HL-60/S4 (cell line): ENCODE measurements around the gene MACO1.
"Not testable (repeated sequence)": the region's sequence is repeated elsewhere in the genome, so short reads cannot be mapped to it uniquely, and the experiment has no call there.

ENCODE experiments used
- in situ Hi-C: fragments of 300-500 bp; cut with MboI; formaldehyde crosslinking; loops from 2 replicates; pipeline ENCODE4 v1.14.3; 2022; ENCODE audit warnings: low sequenced_read_pairs

Gene MACO1, protein sequence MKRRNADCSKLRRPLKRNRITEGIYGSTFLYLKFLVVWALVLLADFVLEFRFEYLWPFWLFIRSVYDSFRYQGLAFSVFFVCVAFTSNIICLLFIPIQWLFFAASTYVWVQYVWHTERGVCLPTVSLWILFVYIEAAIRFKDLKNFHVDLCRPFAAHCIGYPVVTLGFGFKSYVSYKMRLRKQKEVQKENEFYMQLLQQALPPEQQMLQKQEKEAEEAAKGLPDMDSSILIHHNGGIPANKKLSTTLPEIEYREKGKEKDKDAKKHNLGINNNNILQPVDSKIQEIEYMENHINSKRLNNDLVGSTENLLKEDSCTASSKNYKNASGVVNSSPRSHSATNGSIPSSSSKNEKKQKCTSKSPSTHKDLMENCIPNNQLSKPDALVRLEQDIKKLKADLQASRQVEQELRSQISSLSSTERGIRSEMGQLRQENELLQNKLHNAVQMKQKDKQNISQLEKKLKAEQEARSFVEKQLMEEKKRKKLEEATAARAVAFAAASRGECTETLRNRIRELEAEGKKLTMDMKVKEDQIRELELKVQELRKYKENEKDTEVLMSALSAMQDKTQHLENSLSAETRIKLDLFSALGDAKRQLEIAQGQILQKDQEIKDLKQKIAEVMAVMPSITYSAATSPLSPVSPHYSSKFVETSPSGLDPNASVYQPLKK

DNA sequence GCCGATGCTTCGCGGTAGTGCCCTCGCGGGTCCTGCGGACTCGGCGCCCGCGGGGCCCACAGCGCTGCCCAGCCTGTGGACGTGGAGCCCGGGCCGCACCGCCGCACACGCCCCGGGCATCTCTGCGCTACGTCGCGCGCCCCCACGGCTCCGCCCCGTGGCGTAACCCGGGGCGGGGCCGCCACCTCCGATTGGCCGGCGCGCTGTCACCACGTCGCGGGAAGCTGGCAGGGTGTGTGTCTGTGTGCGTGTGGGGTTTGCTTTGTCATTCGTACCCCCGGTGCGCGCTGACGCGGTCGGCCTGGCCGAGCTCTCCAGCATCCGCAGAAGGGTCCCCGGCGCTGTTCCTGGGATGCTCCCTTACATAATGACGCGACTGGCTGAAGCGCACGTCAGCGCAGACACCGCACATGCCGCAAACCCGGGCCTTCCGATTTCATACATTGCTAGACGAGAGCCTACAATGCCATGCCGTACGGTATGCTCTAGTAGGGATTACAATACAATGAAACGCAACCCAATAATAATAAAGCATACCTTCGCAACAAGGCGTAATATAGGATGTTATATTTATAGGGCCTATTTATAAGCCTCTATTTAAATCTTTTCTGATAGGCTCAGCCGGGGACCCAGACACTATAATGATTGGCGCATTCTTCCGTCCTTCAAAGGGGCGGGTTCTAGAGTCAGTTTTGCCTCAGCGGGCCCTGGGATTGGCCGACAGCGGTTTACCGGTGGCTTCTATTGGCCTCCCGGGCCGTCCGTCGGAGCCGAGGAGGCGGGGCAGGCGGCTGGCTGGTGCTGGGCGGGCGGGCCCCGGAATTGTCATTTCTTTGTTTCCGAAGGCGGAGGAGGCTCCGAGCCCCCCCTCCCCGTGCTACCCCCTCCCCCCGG is at the start of gene MACO1:
TSS of gene MACO1 (plus strand) at position 825 of the 894 bp plus-strand sequence. CDS start 202 bp downstream, outside the sequence.
- in situ Hi-C loops = no loop called here

DNA sequence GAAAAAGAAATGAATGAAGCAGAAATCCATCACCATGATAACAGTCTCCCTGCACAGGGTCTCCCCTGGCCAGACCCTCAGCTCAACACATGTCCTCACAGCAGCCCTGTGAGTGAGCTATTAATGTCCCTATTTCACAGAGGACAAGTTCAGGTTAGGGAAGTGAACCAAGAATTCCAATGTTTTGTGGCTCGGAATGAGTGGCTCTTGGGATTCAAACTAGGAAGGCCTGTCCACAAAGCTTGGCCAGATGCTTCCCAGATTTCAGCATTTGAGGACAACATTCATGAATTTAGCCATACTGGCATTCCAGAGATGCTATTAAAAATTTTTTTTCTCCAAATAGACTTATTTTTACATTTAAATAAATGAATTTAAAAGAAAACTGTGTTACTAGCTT is 48.2 kb upstream of the MACO1 start:
- in situ Hi-C loops = not testable (repeated sequence)

DNA sequence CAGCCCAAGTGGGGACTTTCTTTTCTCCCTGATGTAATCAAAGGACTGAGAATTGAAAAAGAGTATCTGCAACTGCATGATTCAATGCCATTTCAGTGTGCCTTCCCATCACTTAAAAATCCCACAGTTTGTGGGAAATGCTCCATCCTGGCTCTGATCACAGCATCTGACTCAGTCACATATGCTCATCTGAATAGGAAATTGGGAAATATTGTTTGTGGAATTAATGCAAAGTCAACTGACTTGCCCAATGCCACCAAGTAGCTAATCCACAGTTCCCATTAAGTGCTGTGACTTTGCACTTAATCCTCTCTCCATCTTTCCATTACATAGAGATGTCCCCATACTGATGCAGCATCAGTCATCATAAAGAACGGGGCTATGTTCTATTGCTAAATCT is 47.6 kb upstream of the MACO1 start:
- in situ Hi-C loops = not testable (repeated sequence)

DNA sequence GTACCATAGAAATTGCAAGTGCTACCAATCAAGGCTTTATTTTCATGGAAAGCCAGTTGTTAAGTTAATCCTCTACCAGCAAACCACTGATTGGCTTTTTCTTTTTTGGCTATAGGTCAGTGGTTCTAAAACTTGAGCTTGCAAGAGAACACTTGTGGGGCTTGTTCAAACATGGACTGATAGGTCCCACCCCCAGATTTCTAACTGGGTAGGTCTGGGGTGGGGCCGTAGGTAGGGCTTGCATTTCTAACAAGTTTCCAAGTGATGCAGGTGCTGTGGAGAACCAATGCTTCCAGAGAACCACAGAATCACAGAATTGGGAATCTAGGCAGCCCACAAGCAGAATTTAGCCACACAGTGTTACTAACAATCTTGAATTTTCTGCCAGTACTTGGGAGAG is 46.8 kb upstream of the MACO1 start:
- in situ Hi-C loops = not testable (repeated sequence)

DNA sequence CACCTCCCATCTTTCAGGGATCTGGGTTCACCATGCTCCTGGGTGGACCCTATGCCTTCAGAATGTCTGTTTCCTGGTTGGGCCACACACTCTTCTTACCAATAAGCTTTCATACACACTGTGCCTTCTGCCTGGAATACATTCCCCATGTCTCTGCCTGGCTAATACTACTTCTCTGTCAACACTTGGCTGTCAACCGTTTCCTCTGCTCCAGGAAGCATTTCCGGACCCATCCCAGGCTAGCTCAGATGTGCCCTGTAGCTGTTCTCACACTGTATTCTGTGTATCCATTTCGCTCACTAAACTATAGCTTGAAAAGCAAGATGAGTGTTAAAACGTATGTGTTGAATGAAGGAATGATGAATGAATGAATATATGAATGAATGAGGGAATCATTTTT is 43.6 kb upstream of the MACO1 start:
- in situ Hi-C loops = not testable (repeated sequence)

DNA sequence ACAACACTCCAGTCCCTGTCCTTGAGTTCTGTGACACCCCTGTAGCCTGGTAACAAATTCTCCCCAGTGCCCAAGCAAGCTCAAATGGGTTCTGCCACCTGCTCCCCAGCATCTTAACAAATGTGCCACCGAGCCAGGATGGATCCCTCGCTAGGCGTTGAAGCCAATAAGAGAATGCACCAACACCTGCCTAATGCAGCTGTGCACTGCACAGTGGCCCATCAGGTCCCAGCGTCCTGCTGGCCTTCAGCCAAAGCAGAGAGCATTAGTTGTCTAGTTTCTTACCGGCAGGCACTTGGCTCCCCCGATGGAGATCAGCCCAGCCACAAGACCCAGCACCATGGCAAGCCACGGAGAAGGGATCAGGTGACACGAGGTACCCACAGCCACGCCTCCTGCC is 42.0 kb upstream of the MACO1 start:
- in situ Hi-C loops = not testable (repeated sequence)

DNA sequence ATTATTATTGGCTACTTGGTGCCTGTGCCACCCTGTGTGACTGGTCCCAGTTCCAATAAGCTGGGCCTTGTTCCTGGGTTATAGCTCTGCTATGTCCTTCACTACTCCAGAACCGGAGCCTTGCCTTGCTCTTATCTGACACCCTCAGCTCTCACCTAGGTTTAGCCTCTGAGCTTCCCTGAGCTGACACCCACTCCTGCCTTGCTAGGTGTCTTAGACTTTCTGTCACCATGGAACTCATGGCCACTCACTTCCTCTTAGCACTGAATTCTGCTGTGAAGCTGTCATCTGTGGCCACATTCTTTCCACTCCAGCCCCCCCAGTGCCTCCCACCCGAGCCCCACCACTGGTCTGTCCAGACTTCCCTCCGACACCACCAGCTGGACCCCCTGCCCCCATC is 41.0 kb upstream of the MACO1 start:
- in situ Hi-C loops = not testable (repeated sequence)

DNA sequence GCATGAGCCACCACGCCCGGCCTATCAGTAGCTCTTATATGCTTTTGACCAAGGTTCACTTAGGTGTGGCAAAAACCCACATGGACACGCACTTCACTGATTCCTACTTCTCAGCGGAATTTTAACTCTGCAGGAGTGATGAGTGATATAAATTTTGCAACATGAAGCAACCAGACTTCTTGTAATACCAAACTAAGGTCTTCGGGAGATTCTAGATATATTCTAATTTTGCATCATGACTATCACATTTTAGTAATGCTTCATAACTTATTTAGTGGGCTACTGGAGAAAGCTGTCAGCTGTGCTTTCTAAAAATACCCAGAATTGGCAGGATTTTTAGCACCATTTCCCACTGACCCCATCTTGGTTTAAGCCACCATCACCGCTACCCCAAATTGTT is 37.9 kb upstream of the MACO1 start:
- in situ Hi-C loops = no loop called here

DNA sequence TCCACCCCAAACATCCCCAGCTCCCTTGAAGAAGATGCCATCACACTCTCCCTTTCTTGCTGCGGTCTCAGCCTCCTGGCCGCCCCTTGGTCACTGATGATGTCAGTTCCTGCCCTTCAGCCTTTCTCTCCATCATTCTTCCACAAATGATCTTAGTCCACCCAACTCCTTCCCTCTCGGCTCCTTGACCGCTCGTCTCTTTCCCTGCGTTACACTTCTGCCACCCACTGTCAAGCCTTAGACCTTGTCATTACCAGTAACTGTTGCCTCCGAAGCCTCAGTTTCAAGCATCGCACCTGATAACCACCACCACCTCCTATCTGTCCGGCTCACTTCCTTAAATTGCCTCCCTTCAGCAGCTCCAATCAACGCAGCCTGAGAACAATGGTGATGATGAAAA is 33.1 kb upstream of the MACO1 start:
- in situ Hi-C loops = not testable (repeated sequence)

DNA sequence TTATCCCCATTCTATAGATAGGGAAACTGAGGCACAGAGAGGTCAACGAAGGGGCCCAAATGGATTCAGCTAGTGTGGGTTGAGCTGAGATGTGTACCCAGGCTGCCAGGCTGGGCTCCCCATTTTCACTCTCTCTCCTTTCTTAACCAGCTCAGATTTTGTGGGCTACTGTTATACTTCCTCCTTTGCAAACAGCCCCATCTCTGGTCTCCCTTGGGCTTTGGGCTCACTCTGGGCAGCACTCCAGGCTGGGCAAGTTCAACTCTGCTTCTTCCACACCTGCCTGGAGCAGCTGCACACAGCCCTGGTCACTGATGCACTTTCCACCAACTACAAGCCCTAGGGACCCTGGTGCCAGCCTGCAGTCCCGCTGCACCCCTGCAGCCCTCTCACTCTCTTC is 32.6 kb upstream of the MACO1 start:
- in situ Hi-C loops = not testable (repeated sequence)

DNA sequence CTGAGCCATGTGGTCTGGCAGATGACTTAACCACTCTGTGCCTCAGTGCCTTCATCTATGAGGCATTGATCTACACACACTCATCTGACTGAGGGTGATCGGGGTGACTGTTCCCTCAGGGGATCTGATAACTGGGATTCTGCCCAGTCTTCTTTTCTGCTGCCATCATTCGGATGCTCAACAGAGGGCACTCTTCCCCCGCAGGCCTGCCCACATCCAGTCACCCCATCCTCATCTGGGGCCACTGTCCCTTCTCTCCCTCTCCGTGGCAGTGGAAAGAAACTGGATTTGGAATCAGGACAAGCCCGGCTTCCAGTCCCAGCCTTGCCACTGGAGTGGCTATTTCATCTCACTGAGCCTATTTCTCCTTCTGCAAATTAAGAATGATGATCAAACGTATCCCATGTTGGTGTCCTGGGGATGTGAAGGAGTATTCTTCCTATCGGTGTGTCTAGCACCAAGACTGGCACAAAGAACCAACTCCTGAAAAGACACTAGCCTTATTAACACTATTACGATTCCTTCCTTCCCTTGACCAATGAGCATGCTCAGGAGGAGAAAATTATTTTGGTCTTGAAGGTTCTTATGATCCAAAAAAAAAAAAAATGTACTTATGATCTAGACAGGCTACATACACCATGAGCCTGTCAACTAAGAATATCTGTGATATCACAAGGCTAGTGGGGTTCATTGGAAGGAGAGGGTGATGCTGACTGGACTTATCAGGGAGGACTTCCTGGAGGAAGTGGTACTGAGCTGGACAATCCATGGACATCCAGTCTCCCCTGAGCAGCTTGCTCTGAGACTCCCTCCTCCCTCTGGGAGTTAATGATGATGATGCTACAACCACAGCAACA is 27.5 kb upstream of the MACO1 start:
- in situ Hi-C loops = loop anchor here (10.0 kb wide), 2 partner anchors 122 to 402 kb away; partner anchors contain the start of gene SELENON

DNA sequence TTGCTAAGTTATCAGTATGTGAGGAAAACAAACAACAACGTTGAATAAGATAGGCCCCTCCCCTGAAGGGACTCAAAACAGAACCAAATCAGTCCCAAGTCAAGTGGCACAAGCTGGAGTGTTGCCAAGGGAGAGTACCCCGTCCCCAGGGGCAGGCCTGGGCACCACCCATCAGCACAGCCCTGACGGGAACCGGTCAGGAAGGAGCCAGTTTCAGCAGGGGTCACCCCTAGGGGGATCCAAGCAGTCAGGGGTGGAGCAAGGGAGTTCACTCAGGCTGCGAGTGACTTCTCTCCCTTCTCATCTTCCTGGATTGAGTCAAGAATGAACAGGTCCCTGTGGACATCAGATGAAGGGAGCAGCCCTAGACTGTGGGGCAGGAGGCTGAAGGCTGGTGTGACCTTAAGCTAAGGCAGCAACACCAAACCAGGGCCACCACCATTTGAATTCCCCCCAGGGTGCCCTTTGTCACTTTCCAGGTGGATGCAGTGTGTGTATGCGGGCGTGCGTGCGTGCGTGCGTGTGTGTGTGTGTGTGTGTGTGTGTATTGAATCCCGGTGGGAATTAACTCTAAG is 24.9 kb upstream of the MACO1 start:
- in situ Hi-C loops = loop anchor here (10.0 kb wide), 2 partner anchors 119 to 399 kb away; partner anchors contain the start of gene SELENON

DNA sequence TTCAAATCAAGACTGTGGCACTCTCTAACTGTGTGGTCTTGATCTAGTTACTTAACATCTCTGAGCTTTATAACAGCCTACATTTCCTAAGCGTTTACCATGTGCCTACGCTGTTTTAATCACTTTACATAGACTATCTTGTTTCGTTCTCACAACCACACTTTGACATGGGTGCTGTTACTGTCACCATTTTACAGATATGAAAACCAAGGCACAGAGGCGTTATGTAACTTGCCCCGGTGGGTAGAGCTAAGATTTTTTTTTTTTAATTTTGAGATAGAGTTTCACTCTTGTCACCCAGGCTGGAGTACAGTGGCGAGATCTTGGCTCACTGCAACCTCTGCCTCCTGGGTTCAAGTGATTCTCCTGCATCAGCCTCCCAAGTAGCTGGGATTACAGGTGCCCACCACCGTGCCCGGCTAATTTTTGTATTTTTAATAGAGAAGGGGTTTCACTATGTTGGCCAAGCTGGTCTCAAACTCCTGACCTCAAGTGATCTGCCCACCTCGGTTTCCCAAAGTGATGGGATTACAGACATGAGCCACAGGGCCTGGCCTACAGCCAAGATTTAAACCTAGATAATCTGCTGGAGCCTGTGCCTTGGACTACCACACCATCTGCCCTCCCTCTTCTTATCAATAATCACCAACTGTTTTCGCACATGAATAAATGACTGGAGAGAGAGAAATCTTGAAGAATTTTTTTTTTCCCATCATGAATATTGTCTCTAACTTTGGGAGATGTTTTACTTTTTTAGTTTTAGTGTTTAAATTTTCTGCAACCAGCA is 20.9 kb upstream of the MACO1 start:
- in situ Hi-C loops = loop anchor here (10.0 kb wide), 2 partner anchors 115 to 395 kb away; partner anchors contain the start of gene SELENON

DNA sequence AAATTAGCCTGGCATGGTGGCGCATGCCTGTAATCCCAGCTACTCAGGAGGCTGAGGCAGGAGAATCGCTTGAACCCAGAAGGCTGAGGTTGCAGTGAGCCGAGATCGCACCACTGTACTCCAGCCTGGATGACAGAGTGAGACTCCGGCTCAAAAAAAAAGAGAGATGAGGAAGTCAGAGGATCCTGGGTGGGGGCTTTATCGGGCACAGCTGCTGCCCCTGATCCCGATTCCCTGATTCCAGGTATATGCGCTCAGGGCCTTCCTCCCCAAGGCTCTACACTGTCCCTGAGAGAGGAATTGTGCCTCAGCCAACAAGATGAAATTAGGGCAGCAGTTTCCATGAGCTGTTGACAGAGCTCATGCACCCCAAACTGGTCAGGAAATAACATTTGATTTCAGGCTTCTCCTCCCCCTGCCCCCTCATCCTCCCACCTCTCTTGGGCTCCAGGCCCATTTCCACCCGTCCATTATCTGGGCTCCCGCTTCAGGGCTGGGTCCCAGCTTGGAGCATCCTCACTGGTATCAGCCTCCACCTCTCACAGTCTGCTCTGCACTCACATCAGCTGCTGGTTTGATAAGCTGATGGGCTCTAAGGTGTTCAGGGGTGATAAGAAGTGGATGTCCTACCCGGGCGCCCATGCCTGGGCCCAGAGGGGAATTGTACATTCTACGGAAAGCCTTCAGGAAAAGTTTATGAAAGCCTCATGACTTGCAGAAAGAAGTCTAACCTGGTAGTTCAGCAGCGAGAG is 17.6 kb upstream of the MACO1 start:
- in situ Hi-C loops = not testable (repeated sequence)

DNA sequence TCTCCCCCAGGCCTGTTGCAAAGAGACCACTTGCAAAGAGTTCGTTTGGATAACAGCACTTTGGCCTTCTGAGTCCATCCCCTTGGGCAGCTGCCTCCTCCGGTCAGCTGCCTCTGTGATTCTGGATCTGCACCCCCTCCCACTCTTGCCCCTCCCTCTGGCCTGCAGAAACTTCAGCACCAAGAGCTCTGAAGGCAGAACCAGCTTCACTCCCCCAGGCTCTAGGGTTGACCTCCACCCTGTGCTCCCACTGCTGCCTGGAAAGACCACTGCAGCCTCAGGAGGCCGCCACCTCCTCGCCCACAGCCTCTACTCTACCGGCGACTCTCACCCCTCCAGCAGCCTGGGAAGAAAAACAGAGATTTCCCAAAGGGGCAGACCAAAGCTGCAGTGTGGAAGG is 16.5 kb upstream of the MACO1 start:
- in situ Hi-C loops = not testable (repeated sequence)

DNA sequence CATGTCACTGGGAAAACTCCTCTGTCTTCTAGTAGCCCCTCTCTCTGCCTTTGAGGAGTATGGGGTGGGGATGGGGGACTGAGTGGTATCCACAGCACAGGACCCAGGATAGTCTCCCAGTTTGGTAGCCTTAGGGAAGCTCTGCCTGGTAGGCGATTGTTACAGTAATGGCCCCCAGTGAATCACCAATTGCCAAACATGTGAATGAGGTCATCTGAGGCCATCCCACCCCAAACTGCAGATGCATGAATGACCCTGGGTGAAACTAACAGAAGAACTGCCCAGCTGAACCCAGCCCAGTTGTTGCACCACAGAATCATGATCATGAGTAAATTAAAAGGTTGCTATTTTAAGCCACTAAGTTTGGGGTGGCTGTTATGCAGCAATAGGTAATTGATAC is 16.1 kb upstream of the MACO1 start:
- in situ Hi-C loops = not testable (repeated sequence)

DNA sequence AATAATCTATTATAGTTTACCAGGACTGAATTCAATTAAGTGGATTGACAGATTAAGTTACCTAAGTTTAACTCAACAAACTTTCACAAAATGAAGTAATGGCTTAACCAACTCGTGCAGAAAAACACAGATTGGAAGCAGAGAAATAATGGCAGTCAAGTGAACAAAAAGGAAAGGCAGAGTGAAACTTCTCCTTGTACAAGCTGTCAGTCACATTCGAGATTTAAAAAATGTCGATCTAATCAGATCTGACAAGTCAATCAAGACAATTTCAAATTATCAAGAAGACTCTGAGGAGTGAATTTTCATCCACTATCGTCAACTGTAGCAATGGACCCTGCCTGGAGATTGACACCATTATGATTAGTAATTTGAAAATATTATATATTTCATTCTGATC is 13.4 kb upstream of the MACO1 start:
- in situ Hi-C loops = not testable (repeated sequence)

DNA sequence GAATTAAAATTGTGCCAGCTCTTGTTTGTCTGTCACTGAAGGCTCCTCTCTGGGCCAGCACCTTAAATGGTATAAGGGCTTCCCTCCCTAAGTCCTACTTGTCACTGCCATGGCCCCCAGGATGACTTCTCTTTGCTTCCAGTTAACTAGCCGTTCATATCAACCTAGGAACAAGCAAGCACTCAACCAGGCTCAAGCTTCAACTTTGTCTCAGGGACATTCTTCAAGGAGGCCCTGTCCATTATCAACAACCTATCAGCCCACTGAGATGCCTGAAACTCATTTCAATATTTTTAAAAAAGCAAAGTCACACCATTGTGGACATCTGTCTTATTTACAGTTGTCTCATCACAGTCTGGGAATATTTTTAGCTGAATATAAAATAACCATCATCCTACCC is 11.4 kb upstream of the MACO1 start:
- in situ Hi-C loops = not testable (repeated sequence)
